Kidney (tissue), 14 donors: ENCODE data around the gene TBCE. TPM values are rescaled to one million over a fixed set of nuclear protein-coding genes. Genes with fewer than 3 reads are reported as not detected.
A peak's percentile ranks its signal among the peaks of the same experiment; 100 is the strongest.
"Not testable (repeated sequence)": the region's sequence is repeated elsewhere in the genome, so short reads cannot be mapped to it uniquely, and the experiment has no call there.

ENCODE experiments used
- DNase-seq, 5 donors: peaks; one replicate each; pipeline ENCODE4 v3.0.0-alpha.2; 2013 to 2020
- FAIRE-seq: peaks from 2 replicates; lab custom pipeline; 2012; peaks lifted over from hg19 to GRCh38; lab: Jason Lieb, UNC
- H3K27ac ChIP-seq, 2 donors: one replicate each; pipeline ENCODE4 v1.7.0; 2013; ENCODE audit warnings: low read depth in 2 of 2, low read length in 2 of 2, inconsistent platforms in 1 of 2
- H3K27me3 ChIP-seq: one replicate; pipeline ENCODE4 v1.7.1; 2013; ENCODE audit warnings: low read length, inconsistent platforms; ENCODE audit not compliant: control insufficient read depth, insufficient read depth
- H3K36me3 ChIP-seq, 3 donors: one replicate each; pipeline versions ENCODE4 v1.7.0 to v1.7.1; 2013; ENCODE audit warnings: low read length in 3 of 3, control low read depth in 1 of 3, inconsistent platforms in 1 of 3; ENCODE audit not compliant: insufficient read depth in 3 of 3, control insufficient read depth in 2 of 3
- H3K4me1 ChIP-seq, 3 donors: one replicate each; pipeline versions ENCODE4 v1.7.0 to v1.7.1; 2013; ENCODE audit warnings: low read length in 3 of 3, inconsistent platforms in 1 of 3, low read depth in 1 of 3; ENCODE audit not compliant: control insufficient read depth in 2 of 3, insufficient read depth in 2 of 3
- H3K4me3 ChIP-seq, 3 donors: one replicate each; pipeline versions ENCODE4 v1.7.0 to v1.8.1; 2013; ENCODE audit warnings: low read length in 3 of 3, control low read depth in 1 of 3, inconsistent platforms in 1 of 3
- H3K9ac ChIP-seq, 3 donors: one replicate each; pipeline versions ENCODE4 v1.7.0 to v1.7.1; 2013; ENCODE audit warnings: low read length in 3 of 3, control low read depth in 1 of 3, inconsistent platforms in 1 of 3
- H3K9me3 ChIP-seq, 3 donors: one replicate each; pipeline versions ENCODE4 v1.7.0 to v1.7.1; 2013; ENCODE audit warnings: low read length in 3 of 3, control low read depth in 1 of 3, inconsistent platforms in 1 of 3; ENCODE audit not compliant: control insufficient read depth in 2 of 3, insufficient read depth in 1 of 3
- intact Hi-C: fragments of 100-400 bp; cut with DNase I; formaldehyde crosslinking; loops from one replicate; pipeline ENCODE4 v1.11.1; 2022
- polyA plus RNA-seq: library from polyadenylated mRNA; stranded (reverse); fragments of 350-450 nt; fragmentation: Illumina TruSeq; extraction: RNeasy Lipid Tissue Mini Kit (QIAGEN cat#74804); gene quantifications from one replicate; pipeline ENCODE4 v1.2.3, GENCODE V29; 2014; ENCODE audit warnings: low read depth, low replicate concordance; ENCODE audit not compliant: insufficient read depth
- total RNA-seq: library from RNA; stranded (reverse); fragmentation: NEBNext Ultra II Directional; extraction: Animal tissue kit (Norgen Biotek cat#: 25700); gene quantifications from one replicate; pipeline ENCODE4 v1.2.1, GENCODE V29; 2021
- TF ChIP-seq, protein P1 (sequence below): IDR thresholded peaks from 3 replicates; pipeline ENCODE4 v1.5.1; 2012; ENCODE audit warnings: mild to moderate bottlenecking, moderate library complexity, borderline replicate concordance; ENCODE audit not compliant: insufficient read depth; ENCODE audit errors: extremely low read depth
- donor health status: control.
- donor health status: control.
- donor health status: control.
- donor health status: control.
- donor health status: control.
- donor health status: DM: yes; HTN: yes; CAD: no.
- donor health status: Normal renal cell carcinoma (clear cell type).

TBCE gene
- total and polyA plus RNA-seq, 2 donors from 2014 or later = 15.1 to 22.6 TPM

GRCh38 chr1:235357485-235358373 lies 9.5 kb upstream of the TBCE start:
- Histone ChIP-seq H3K27ac (no peak overlapping the region), H3K4me1 (no peaks in the 10 kb centered on the region), H3K36me3 (no peaks in the 10 kb centered on the region), H3K9me3 (no peaks in the 10 kb centered on the region), H3K4me3 (no peak overlapping the region), H3K9ac (no peak overlapping the region), H3K27me3 (no peaks in the 10 kb centered on the region)
- intact Hi-C loops = no loop called here
- TF ChIP-seq, protein P1, sequence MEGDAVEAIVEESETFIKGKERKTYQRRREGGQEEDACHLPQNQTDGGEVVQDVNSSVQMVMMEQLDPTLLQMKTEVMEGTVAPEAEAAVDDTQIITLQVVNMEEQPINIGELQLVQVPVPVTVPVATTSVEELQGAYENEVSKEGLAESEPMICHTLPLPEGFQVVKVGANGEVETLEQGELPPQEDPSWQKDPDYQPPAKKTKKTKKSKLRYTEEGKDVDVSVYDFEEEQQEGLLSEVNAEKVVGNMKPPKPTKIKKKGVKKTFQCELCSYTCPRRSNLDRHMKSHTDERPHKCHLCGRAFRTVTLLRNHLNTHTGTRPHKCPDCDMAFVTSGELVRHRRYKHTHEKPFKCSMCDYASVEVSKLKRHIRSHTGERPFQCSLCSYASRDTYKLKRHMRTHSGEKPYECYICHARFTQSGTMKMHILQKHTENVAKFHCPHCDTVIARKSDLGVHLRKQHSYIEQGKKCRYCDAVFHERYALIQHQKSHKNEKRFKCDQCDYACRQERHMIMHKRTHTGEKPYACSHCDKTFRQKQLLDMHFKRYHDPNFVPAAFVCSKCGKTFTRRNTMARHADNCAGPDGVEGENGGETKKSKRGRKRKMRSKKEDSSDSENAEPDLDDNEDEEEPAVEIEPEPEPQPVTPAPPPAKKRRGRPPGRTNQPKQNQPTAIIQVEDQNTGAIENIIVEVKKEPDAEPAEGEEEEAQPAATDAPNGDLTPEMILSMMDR = no peak
- DNase-seq = peak in 3 of 5 donors; percentile 45 to 74 (median 54)
- FAIRE-seq = no peak

- no peak for DNase-seq
- Histone ChIP-seq H3K9ac (no peak overlapping the region), H3K27me3 (no peaks in the 10 kb centered on the region), H3K36me3 (no peaks in the 10 kb centered on the region), H3K4me3 (no peak overlapping the region), H3K27ac (no peak overlapping the region), H3K4me1 (no peaks in the 10 kb centered on the region), H3K9me3 (no peaks in the 10 kb centered on the region)
- intact Hi-C loops = no loop called here
- FAIRE-seq = no peak
- TF ChIP-seq, protein P1 = no peak
These were observed 8.3 kb upstream of the TBCE start for GRCh38 chr1:235358899-235359298.

- H3K9me3 ChIP-seq, H3K27ac ChIP-seq, H3K9ac ChIP-seq, H3K36me3 ChIP-seq, intact Hi-C loops, H3K4me3 ChIP-seq, DNase-seq, FAIRE-seq, H3K4me1 ChIP-seq, H3K27me3 ChIP-seq: not testable (repeated sequence)
These were observed 3.0 kb upstream of the TBCE start for GRCh38 chr1:235364189-235364588.

DNA sequence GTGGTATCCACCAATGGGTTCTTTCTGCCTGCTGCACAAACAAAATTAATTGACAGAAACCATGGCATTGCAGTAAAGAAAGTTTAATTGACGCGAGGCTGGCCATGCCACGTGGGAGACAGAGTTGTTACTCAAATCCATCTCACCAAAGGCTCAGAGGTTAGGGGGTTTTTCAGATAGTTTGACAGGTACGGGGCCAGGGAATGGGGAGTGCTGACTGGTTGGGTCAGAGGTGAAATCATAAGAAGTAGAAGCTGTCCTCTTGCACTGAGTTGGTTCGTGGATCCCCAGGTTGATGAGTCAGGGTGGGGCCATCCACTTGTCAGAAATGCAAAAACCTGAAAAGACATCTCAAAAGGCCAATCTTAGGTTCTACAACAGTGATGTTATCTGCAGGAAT lies 941 bp upstream of the TBCE start:
- Histone ChIP-seq H3K36me3 (no peaks in the 10 kb centered on the region), H3K4me3 (no peak overlapping the region), H3K27me3 (no peaks in the 10 kb centered on the region), H3K9me3 (no peaks in the 10 kb centered on the region), H3K27ac (no peak overlapping the region), H3K4me1 (no peaks in the 10 kb centered on the region), H3K9ac (no peak overlapping the region)
- DNase-seq (no peak), FAIRE-seq (no peak)
- intact Hi-C loops = no loop called here
- TF ChIP-seq, protein P1 = no peak
